Activated CD4-positive, CD25-positive, alpha-beta regulatory T cell (primary cell): ENCODE results near the gene GNAZ.
"Not testable (repeated sequence)": the region's sequence is repeated elsewhere in the genome, so short reads cannot be mapped to it uniquely, and the experiment has no call there.

Experiments used
- DNase-seq, 4 experiments: peaks; one replicate each; lab custom pipeline; 2025; lab: John Stamatoyannopoulos, UW

The GNAZ gene

DNA sequence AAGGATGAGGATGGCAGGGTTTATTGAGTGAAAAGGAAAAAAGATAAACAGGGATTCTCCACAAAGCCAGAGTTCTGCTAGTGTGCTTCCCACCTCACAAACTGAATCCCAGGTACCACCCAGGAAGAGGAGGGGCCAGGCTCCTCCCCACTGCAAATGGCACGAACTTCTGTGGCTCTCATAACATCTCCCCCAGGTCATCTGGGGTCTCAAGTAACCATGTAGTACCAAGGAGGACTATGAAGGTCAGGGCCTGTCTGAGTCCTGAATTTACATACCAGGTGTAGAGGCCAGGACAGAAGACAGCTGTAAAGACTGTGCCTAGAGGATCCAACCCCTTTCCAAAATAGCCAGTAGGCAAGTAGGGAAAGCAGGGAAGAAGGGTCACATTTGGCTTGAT, 25.7 kb upstream of the GNAZ start:
- no peak for DNase-seq

DNA sequence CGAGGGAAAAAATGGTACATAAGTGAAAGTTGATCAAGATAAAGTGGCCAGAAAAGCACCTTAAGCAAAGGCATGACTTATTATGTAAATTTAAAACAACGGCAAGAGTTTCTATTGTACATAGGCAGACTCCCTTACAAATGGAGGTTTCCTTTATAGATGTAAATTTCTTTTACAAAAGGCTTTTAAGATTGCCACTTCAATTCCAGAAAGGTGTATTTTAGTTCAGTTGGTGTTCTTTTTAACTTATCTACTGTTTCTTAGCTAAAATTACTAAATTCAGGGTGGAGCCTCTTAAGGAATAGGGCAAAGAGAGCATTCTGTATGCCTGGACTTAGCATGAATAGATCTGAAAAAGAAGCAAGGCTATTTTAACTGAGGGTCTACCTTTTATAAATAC, 24.9 kb upstream of the GNAZ start:
- DNase-seq, result no peak

DNA sequence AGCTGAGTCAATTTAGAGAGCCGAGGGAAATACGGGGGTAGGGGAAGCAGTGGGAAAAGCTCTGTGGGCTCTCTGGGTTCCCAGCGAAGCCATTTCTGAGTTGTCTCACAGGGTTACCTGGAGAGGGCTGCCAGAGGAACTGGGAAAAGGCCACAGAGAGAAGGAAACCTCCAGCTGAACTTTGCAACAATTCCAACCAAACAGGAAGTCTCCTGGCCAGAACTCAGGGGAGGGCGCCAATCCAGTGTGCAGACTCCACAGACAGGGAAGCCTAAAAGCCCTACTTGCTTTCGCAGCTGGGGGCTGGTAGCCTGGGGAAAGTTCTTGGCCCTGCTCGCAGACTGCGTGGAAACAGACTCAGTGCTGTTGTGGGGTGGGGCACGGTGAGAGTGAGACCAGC, 23.1 kb upstream of the GNAZ start:
- no peak for DNase-seq

DNA sequence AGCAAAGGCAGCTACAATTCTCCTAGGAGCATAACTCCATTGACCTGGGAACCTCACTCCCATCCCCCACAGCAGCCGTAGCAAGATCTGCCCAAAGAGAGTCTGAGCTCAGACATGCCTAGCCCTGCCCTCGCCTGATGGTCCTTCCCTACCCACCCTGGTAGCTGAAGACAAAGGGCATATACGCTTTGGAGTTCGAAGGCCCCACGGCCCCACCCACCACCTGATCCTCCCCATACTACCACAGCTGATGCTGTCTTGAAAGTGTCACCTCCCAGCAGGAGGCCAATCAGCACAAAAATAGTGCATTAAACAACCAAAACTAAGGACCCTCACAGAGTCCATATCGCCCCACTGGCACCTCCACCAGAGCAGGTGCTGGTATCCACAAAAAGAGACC, 22.6 kb upstream of the GNAZ start:
- no peak for DNase-seq

GRCh38 chr22:23050546-23050945, 19.8 kb upstream of the GNAZ start:
- DNase-seq, result not testable (repeated sequence)

- DNase-seq, result no peak
These were observed 17.1 kb upstream of the GNAZ start for GRCh38 chr22:23053051-23053707.

DNA sequence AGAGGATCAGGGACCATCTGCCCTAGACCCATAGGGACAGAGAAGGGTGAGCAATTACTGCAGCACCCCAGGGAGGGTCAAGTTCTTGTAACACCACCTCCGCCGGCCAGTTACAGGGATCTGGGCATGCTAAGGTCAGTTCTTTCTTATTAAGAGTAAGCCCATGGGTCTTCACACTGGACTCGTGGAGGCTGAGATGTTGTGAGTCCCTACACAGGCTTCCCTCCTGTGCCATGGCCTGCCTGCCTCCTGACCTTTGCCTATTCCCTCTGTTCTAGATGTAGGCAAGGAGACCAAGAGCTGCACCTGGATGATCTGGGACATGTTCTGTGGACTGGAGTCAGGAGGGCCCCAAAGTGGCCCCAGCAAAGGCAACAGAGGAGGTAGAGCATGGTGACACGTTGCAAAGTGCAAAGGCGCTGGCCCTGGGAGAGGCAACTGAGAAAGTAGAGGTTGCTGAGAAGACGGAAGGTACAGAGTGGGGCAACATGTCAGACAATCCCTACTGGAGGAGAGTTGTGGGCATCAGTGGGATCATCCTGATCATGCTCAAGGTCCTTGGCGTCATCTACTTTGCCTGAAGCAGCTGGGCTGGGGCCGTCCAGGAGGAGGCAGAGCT, 16.3 kb upstream of the GNAZ start:
- DNase-seq, result no peak

DNA sequence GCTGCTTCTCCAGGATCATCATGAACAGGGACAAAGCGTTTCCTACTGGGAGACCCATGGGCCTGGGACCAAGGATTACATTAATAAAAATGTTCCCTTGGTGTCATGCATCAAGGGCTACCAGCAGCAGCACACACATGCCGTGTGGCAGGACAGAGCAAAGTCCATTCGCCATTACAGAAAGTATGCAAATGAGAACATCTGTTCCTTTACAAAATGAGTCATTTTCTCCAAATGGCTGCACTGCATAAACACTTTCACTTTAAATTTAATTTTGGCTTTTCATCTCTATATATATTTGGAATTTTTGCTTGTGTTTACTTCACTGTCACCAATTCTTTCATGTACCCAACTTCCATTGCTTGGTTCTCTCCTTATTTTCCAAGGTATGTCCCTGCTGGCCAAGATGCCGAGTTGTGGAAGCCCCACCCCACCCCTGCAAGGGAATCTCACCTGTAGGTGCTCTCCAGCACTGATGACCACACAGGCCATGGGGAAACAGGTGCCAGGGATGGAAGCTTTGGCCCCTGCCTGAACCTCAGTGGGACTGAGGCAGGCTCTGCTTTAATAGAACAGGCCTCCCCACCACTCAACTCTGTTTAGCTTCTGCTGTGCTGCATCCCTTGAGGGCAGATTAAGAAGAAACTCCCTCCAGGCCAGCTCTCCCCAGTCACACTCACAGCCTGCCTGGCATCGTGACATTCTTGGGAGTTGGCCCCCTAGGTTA, 15.6 kb upstream of the GNAZ start:
- no peak for DNase-seq

DNA sequence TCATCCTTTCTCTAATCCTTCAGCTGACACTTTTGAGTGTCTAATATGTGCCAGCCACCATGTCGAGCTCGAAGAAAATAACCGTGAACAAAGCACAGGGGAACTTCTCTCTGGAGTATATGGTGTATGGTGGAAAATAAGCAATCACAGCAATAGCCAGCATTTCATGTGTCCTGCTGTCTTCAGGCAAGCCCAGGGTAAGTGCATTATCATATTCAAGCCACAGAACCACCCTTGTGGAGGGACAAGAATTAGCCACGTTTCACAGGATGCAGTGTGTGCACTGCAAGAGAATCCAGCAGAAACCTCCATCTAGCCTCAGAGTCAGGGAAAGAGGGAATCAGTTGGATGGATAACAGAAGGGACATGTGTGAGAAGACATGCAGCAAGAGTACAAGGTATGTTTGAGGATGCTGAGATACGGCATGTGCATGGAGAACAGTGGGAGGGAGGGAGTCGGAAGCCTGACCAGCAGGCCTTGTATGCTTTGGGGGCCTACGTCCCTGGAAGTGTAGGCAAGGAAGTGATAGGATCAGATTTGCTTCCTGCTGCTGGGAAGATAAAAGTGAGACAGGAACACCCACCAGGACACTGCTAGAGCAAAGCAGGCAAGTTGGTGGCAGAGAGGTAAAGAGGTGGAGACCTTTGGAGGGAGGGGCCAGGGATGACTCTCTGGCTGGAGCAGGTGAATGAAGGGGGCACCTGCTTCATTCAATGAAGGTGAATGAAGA, 14.7 kb upstream of the GNAZ start:
- no peak for DNase-seq

DNA sequence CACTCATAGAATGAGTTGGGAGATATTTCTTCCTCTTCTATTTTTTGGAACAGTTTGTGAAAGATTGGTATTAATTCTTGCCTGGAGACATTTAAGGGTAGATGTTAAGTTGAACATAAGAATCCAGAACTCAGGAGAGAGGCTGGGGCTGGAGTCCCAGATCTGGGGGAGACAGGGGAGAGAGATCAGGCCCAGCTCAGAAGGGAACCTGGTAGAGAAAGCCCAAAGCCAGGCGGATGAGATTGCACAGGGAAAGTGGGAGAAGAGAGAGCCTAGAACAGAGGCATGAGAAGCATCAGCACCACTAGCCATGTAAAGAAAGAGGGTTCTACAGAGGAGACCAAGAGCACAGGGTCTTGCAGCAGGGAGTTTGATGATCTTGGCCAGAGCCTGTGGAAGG, 13.0 kb upstream of the GNAZ start:
- no peak for DNase-seq

DNA sequence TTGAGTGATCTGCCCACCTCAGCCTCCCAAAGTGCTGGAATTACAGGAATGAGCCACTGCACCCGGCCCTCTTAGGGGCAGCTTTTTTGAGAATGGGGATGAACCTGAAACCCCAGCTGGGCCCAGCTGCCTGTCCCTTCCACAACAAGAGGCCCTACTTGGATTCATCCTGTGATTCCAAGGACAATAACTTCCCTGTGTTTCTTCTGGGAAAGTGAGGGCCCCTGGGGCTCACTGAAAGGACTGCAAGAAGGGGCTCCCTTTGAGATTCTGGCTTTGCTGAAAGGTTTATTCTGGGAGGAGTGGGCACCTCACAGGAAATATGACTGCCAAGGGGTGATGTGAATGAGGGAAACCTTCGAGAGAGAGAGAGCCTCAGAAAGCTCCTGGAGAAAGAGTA, 12.3 kb upstream of the GNAZ start:
- DNase-seq, result no peak

DNA sequence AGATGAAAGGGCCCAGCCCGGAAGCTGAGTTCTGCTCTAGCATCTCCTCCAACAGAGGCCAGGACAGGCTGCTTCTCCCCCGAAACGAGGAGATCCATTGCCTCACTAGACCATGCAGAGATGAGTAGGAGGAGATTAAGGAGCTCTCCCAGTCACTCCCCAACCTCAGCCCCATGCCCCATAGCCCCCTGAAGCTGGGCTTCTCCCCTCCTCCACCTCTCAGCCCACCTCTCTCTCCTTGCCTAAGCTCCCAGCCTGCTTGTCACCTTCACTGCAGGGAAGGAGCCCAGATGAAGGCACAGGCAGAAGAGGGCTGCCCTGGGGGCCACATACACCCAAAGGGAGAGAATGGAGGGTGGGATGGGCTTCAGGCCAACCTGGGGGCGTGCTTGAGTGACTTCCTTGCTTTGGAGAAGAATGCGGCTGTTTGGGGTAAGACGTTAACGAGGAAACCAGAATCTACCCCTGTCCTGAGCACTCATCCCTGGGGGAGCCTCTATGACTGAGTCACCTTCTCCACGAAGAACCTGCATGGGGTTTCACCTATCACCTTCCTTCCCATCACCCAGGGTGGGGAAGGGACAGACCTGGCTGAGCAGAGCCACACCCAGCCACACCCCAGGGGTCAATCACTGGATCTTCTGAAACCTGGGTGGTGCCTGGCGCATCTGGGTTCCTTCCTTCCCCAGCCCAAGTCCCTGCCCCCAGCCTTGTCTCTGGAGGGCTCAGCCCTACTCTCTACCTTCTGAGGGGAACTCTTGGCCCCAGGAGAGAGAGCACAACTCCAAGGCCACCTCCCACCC, 11.6 kb upstream of the GNAZ start:
- DNase-seq, result no peak

DNA sequence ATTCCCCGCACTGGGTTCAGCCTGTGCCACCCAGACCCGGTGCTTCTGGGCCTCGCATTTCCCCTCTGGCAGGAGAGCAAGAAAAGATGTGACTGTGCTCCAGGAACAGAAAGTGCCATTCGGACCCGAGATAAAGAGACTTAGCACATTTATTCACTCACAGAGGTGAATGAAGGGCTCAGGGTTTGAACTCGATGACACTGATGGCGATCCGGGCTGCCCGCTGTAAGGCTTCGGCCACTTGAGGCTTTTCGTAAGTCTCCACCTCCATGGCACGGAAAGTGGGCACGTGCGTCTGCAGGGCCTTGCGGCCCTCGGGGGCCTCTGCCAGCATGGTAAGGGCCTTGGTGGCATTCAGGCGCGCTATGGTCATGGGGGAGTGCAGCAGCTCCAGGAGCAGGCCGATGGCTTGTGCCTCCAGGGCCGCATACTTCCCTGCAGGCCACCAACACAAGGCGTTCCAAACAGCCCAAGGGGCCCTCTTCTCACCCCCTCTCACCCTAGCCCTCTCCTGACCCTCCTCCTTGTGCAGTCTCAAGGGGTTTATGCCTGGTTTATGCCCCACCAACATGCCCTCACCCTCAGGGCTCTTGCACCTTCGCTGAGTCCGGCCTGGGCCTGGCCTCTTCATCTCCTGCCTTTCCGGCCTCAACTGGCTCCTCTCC, 10.9 kb upstream of the GNAZ start:
- DNase-seq, result no peak

GRCh38 chr22:23060612-23061400, 9.5 kb upstream of the GNAZ start:
- DNase-seq, result no peak

GRCh38 chr22:23061471-23062280, 8.6 kb upstream of the GNAZ start:
- DNase-seq, result no peak

DNA sequence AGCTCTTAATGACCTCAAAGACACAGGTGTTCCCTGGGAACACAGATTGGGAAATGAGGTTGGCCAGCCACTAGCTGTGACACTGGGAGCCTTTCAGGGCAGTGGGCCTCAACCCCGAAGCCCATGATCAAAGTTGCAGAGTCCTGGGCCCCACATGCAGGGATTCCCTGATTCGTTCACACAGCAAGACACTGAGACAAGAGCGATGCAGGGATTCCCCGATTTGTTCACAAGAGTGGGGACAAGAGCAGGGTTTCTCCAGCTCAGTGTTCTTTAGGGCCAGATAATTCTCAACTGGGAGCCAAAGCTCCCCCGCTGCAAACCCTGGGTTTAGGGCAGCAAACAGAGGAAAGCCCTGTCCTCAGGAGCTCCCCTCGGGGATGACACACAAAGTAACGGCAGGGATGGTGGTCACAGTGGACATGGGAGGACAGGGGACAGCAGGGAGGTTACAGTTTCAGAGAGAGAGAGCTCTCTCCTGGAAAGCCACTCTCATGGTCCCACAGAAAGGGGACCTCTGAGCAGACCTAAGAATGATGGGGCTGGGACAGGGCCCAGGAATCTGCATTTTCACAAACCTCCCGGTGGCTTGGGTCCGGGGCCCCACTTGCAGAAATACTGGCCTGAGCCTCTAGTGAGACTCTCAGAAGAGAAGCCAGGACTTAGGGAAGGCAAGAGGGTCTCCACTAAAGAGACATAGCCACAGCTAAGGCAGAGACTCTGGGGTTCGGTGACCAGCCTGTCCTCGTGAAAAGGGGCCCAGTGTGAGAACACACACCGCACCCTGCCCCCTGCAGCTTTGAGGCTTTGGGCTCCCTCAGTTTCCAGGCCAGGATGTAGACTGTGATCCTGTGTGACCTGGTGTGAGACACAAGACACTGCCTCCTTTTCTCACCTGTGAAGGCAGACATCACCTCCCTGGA, 7.4 kb upstream of the GNAZ start:
- DNase-seq, result no peak

GRCh38 chr22:23063539-23064380, 6.6 kb upstream of the GNAZ start:
- no peak for DNase-seq
